HG02678 (cell line): Measurements from ENCODE around the gene ADSL.
"Not testable (repeated sequence)": the region's sequence is repeated elsewhere in the genome, so short reads cannot be mapped to it uniquely, and the experiment has no call there.

Experiments used
- ATAC-seq: cut with Tn5 transposase; IDR thresholded peaks from one replicate; pipeline ENCODE4 v1.9.1; 2021; ENCODE audit warnings: mild to moderate bottlenecking, moderate library complexity; ENCODE audit not compliant: unreplicated experiment

The ADSL gene

GRCh38 chr22:40346185-40347118 lies at the start of gene ADSL:
ADSL (plus strand) TSS chr22:40346500; CDS start chr22:40346559, 59 bp downstream.
- peak; percentile 93 for ATAC-seq

GRCh38 chr22:40300316-40300715 lies 46.0 kb upstream of the ADSL start:
- no peak for ATAC-seq

GRCh38 chr22:40300884-40301672 lies 45.2 kb upstream of the ADSL start:
- peak; percentile 86 for ATAC-seq

GRCh38 chr22:40302149-40302548 lies 44.2 kb upstream of the ADSL start:
- no peak for ATAC-seq

GRCh38 chr22:40305625-40306024 lies 40.7 kb upstream of the ADSL start:
- ATAC-seq, result no peak

- no peak for ATAC-seq
Measured at GRCh38 chr22:40308999-40309573, 37.2 kb upstream of the ADSL start.

- no peak for ATAC-seq
Measured at GRCh38 chr22:40309631-40310030, 36.7 kb upstream of the ADSL start.

- ATAC-seq, result no peak
Measured at GRCh38 chr22:40310081-40310767, 36.1 kb upstream of the ADSL start.

GRCh38 chr22:40310768-40311120 lies 35.6 kb upstream of the ADSL start:
- no peak for ATAC-seq

- ATAC-seq, result not testable (repeated sequence)
Measured at GRCh38 chr22:40311646-40312045, 34.7 kb upstream of the ADSL start.

- ATAC-seq, result no peak
Measured at GRCh38 chr22:40312050-40312449, 34.2 kb upstream of the ADSL start.

GRCh38 chr22:40313007-40313406 lies 33.3 kb upstream of the ADSL start:
- ATAC-seq, result no peak

GRCh38 chr22:40314041-40314440 lies 32.3 kb upstream of the ADSL start:
- ATAC-seq, result no peak

GRCh38 chr22:40320687-40321086 lies 25.6 kb upstream of the ADSL start:
- no peak for ATAC-seq

GRCh38 chr22:40322021-40322420 lies 24.3 kb upstream of the ADSL start:
- ATAC-seq, result no peak

GRCh38 chr22:40322818-40323447 lies 23.4 kb upstream of the ADSL start:
- no peak for ATAC-seq

GRCh38 chr22:40323681-40324171 lies 22.6 kb upstream of the ADSL start:
- ATAC-seq, result no peak

GRCh38 chr22:40324468-40325305 lies 21.6 kb upstream of the ADSL start:
- ATAC-seq, result no peak

- ATAC-seq, result no peak
Measured at GRCh38 chr22:40325315-40325714, 21.0 kb upstream of the ADSL start.
